DOHH2 (cell line): ENCODE results near the gene KLHL14.

Source experiments
- H3F3A ChIP-seq: fragments of 200-600 bp; sonication (generic), shearing (Covaris generic); 2 replicates; pipeline ENCODE4 v1.6.0; 2016; ENCODE audit warnings: antibody characterized with exemption, mild to moderate bottlenecking; ENCODE audit not compliant: control insufficient read depth, insufficient read depth
- H3K27ac ChIP-seq: fragments of 200-600 bp; sonication (generic); 2 replicates; pipeline ENCODE4 v1.5.1; 2014; ENCODE audit warnings: low read depth, mild to moderate bottlenecking, low read length, moderate library complexity
- H3K27me3 ChIP-seq: fragments of 200-600 bp; sonication (generic); 2 replicates; pipeline ENCODE4 v1.6.1; 2014; ENCODE audit warnings: mild to moderate bottlenecking, low read length, mixed read lengths; ENCODE audit not compliant: control insufficient read depth
- H3K36me3 ChIP-seq: fragments of 200-600 bp; sonication (generic); 2 replicates; pipeline ENCODE4 v1.6.1; 2014; ENCODE audit warnings: mild to moderate bottlenecking, low read length, moderate library complexity, mixed read lengths; ENCODE audit not compliant: control insufficient read depth
- H3K4me1 ChIP-seq: fragments of 200-600 bp; sonication (generic); 2 replicates; pipeline ENCODE4 v1.6.1; 2014; ENCODE audit warnings: mild to moderate bottlenecking, low read length, mixed read lengths; ENCODE audit not compliant: control insufficient read depth
- H3K4me2 ChIP-seq: fragments of 200-600 bp; sonication (generic); 2 replicates; pipeline ENCODE4 v1.6.0; 2014; ENCODE audit warnings: mild to moderate bottlenecking, low read length, moderate library complexity
- H3K4me3 ChIP-seq: fragments of 200-600 bp; sonication (generic); 2 replicates; pipeline ENCODE4 v1.5.1; 2014; ENCODE audit warnings: mild to moderate bottlenecking, low read length, mixed read lengths
- H3K79me2 ChIP-seq: fragments of 200-600 bp; sonication (generic); 2 replicates; pipeline ENCODE4 v1.6.1; 2014; ENCODE audit warnings: mild to moderate bottlenecking, low read length, mixed read lengths; ENCODE audit not compliant: control insufficient read depth
- H3K9me2 ChIP-seq: fragments of 200-600 bp; sonication (generic); replicated peaks from 2 replicates; pipeline ENCODE4 v1.6.1; 2014; ENCODE audit warnings: mild to moderate bottlenecking, low read length, mixed read lengths; ENCODE audit not compliant: control insufficient read depth
- H3K9me3 ChIP-seq: fragments of 200-600 bp; sonication (generic); 2 replicates; pipeline ENCODE4 v1.6.1; 2014; ENCODE audit warnings: antibody characterized with exemption, low read length, mixed read lengths; ENCODE audit not compliant: control insufficient read depth, insufficient read depth
- H4K20me1 ChIP-seq: fragments of 200-600 bp; sonication (generic); 2 replicates; pipeline ENCODE4 v1.6.0; 2014; ENCODE audit warnings: low read depth, mild to moderate bottlenecking, antibody characterized with exemption, low read length, moderate library complexity; ENCODE audit not compliant: control insufficient read depth, insufficient read depth
- EZH2phosphoT487 ChIP-seq: fragments of 200-600 bp; sonication (generic); IDR thresholded peaks from 2 replicates; pipeline ENCODE4 v1.6.1; 2017; ENCODE audit warnings: borderline replicate concordance, mild to moderate bottlenecking, antibody characterized with exemption, low read length, moderate library complexity, mixed read lengths
- TF ChIP-seq, protein P1 (sequence below): fragments of 200-600 bp; sonication (generic); IDR thresholded peaks from one replicate; pipeline ENCODE4 v1.5.1; 2014; ENCODE audit warnings: antibody characterized with exemption, mild to moderate bottlenecking, low read depth, low read length; ENCODE audit not compliant: poor library complexity, severe bottlenecking

The KLHL14 gene

DNA sequence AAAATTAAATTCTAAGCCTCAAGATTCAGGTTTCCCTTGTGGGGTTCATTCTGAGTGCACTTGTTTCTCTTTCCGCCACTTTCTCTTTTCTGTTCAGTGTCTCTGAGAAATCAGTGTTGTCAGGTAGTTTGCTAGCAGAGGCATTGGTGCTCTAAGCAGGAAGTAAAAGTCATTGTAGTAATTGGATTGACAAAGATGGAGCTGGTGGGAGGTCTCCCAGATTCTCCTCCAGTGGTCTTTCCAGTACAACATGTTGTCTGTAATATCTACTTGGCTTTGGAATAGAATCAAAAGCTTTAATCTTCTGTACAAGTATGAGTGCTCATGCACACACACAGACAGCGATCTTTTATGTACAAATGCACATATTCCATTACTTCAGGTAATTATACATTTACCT, 135.6 kb downstream of the KLHL14 start:
- H3K9me2 ChIP-seq, result no peaks in the 10 kb centered on the region
- no peak for TF ChIP-seq EZH2phosphoT487
- TF ChIP-seq, protein P1, sequence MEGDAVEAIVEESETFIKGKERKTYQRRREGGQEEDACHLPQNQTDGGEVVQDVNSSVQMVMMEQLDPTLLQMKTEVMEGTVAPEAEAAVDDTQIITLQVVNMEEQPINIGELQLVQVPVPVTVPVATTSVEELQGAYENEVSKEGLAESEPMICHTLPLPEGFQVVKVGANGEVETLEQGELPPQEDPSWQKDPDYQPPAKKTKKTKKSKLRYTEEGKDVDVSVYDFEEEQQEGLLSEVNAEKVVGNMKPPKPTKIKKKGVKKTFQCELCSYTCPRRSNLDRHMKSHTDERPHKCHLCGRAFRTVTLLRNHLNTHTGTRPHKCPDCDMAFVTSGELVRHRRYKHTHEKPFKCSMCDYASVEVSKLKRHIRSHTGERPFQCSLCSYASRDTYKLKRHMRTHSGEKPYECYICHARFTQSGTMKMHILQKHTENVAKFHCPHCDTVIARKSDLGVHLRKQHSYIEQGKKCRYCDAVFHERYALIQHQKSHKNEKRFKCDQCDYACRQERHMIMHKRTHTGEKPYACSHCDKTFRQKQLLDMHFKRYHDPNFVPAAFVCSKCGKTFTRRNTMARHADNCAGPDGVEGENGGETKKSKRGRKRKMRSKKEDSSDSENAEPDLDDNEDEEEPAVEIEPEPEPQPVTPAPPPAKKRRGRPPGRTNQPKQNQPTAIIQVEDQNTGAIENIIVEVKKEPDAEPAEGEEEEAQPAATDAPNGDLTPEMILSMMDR, result no peak
- H4K20me1 ChIP-seq, result no peaks in the 10 kb centered on the region
- no peak overlapping the region for H3K4me3 ChIP-seq
- H3F3A ChIP-seq, result no peaks in the 10 kb centered on the region
- H3K9me3 ChIP-seq, result no peaks in the 10 kb centered on the region
- no peaks in the 10 kb centered on the region for H3K4me1 ChIP-seq
- H3K4me2 ChIP-seq, result no peak overlapping the region
- H3K27ac ChIP-seq, result no peak overlapping the region
- no peaks in the 10 kb centered on the region for H3K36me3 ChIP-seq
- H3K27me3 ChIP-seq, result no peaks in the 10 kb centered on the region
- no peaks in the 10 kb centered on the region for H3K79me2 ChIP-seq

DNA sequence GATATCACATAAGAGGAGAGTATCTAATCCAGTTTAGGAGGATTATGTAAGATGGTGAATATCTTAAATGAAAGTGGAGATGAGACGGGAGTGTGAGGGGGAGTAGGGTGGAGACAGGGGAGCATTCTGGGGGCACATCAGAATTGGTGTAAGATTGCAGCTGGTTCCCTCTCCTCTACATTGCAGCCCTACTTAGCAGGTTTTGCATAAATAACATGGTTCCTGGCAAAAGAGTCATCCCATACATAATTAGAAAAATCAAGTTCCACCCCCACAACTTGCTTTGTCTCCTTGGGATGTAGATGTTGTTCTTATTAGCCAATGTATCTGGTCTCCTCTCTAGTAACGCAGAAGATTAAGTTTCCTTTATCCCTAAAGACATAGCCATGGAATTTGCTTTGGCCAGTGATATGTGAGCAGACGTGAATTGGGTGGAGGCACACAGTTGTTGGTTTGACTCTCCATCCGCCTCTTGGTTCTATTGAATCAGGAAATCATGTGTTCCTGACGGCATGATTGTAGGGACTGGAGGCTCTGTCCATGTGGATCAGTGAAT, 137.9 kb downstream of the KLHL14 start:
- no peak overlapping the region for H3K4me3 ChIP-seq
- no peak overlapping the region for H3K27ac ChIP-seq
- H4K20me1 ChIP-seq, result no peaks in the 10 kb centered on the region
- H3K36me3 ChIP-seq, result no peaks in the 10 kb centered on the region
- no peaks in the 10 kb centered on the region for H3K9me2 ChIP-seq
- no peak overlapping the region for H3K4me2 ChIP-seq
- no peaks in the 10 kb centered on the region for H3K9me3 ChIP-seq
- no peaks in the 10 kb centered on the region for H3K79me2 ChIP-seq
- no peak for TF ChIP-seq EZH2phosphoT487
- H3F3A ChIP-seq, result no peaks in the 10 kb centered on the region
- no peaks in the 10 kb centered on the region for H3K4me1 ChIP-seq
- H3K27me3 ChIP-seq, result no peaks in the 10 kb centered on the region

DNA sequence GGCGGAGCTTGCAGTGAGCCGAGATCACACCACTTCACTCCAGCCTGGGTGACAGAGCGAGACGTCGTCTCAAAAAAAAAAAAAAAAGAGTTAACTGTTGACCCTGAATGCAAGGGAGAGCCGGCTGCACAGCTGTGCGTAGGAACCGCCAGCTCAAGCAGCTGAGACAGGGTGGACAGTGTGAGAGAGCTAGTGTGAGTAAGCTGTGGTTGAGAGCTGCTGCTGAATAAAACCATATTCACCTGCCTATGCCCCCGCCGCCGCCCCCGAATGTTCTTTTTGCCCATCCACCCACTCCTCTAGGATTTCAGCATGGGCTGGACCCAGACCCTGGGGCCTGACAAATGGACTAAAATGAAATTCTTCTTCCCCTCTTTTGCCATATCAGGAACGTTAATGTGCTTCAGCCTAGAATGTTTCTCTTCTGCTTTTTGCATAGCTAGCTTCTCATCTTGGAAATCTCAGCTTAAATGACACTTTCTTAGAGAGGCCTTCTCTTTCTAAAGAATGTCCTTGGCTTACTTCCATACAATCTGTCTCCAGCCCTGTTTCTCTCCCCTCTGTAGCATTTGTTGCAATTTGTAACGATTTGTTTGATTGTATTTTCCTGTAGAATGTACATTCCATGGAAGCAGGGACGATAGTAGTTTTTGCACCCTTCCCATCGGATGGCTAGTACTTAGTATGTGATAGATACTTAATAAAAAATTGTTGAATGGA, 142.7 kb downstream of the KLHL14 start:
- TF ChIP-seq, protein P1, result no peak
- TF ChIP-seq EZH2phosphoT487, result no peak
- no peaks in the 10 kb centered on the region for H3K36me3 ChIP-seq
- H3K4me2 ChIP-seq, result no peak overlapping the region
- no peaks in the 10 kb centered on the region for H3K4me1 ChIP-seq
- no peaks in the 10 kb centered on the region for H4K20me1 ChIP-seq
- no peaks in the 10 kb centered on the region for H3K79me2 ChIP-seq
- H3K9me3 ChIP-seq, result no peaks in the 10 kb centered on the region
- H3F3A ChIP-seq, result no peaks in the 10 kb centered on the region
- H3K9me2 ChIP-seq, result no peaks in the 10 kb centered on the region
- no peak overlapping the region for H3K27ac ChIP-seq
- H3K4me3 ChIP-seq, result no peak overlapping the region
- H3K27me3 ChIP-seq, result no peaks in the 10 kb centered on the region

DNA sequence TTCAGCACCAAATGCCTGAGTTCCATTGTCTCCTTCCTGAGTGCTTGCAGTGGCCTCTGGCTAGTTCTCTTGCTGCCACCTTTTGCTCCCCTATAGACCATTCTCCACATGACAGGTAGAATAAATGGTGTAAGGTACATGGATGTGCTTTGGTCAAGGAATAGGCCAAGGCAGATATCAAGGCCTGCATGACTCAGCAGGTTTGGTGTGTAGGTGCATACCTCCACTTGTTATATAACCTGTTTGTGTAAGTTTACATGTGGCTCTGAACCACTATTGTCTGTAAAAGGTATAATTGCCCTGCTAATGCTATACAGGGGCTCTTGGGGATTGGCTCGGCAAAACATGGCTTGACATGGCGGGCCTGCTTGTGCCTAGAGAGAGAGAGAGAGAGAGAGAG, 143.5 kb downstream of the KLHL14 start:
- Histone ChIP-seq H3F3A (no peaks in the 10 kb centered on the region), H3K36me3 (no peaks in the 10 kb centered on the region), H3K9me3 (no peaks in the 10 kb centered on the region), H3K79me2 (no peaks in the 10 kb centered on the region), H3K4me3 (no peak overlapping the region), H3K27ac (no peak overlapping the region), H3K27me3 (no peaks in the 10 kb centered on the region), H3K9me2 (no peaks in the 10 kb centered on the region), H3K4me1 (no peaks in the 10 kb centered on the region), H4K20me1 (no peaks in the 10 kb centered on the region), H3K4me2 (no peak overlapping the region)
- TF ChIP-seq, protein P1, result no peak
- no peak for TF ChIP-seq EZH2phosphoT487
